Thyroid gland (tissue), 4 donors: Measurements from ENCODE around the gene IQGAP2. TPM values are rescaled to one million over a fixed set of nuclear protein-coding genes. Genes with fewer than 3 reads are reported as not detected.

Source experiments
- DNase-seq, 2 donors: peaks; one replicate each; pipeline ENCODE4 v3.0.0-alpha.2; 2019
- H3K27ac ChIP-seq, 3 donors: fragments of 200-600 bp; sonication (generic); 1 replicate in 2 of 3; 2 replicates in 1 of 3; pipeline ENCODE4 v1.5.1; 2016 to 2019; ENCODE audit warnings: mild to moderate bottlenecking in 1 of 3, moderate library complexity in 1 of 3
- H3K27me3 ChIP-seq: fragments of 200-600 bp; sonication (generic); one replicate; pipeline ENCODE4 v1.5.1; 2019
- H3K36me3 ChIP-seq, 2 donors: fragments of 200-600 bp; sonication (generic); one replicate each; pipeline ENCODE4 v1.5.1; 2016 to 2019
- H3K4me1 ChIP-seq, 2 donors: fragments of 200-600 bp; sonication (generic); one replicate each; pipeline ENCODE4 v1.5.1; 2017 to 2019
- H3K4me3 ChIP-seq, 3 donors: fragments of 200-600 bp; sonication (generic); replicated peaks in 1 of 3; 1 replicate in 2 of 3; 2 replicates in 1 of 3; pipeline ENCODE4 v1.5.1; 2016; ENCODE audit warnings: mild to moderate bottlenecking in 1 of 3
- H3K9me3 ChIP-seq: fragments of 200-600 bp; sonication (generic); one replicate; pipeline ENCODE4 v1.5.1; 2017
- CTCF ChIP-seq, 6 experiments: fragments of 200-600 bp in 3 of 6; fragments of 450-650 bp in 3 of 6; sonication (generic) in 3 of 6; IDR thresholded peaks; one replicate each; pipeline ENCODE4 v1.5.1; 2016 to 2019; ENCODE audit warnings: antibody characterized with exemption in 6 of 6, mild to moderate bottlenecking in 2 of 6, inconsistent platforms in 1 of 6, moderate library complexity in 1 of 6
- POLR2A ChIP-seq, 2 donors: fragments of 450-650 bp; IDR thresholded peaks; one replicate each; pipeline ENCODE4 v1.6.1; 2017; ENCODE audit warnings: antibody characterized with exemption in 2 of 2, mild to moderate bottlenecking in 2 of 2, moderate library complexity in 1 of 2
- WGBS, 2 donors: methylation state at CpG; one replicate each; pipeline ENCODE4 v1.1.5; 2017; 5-methylcytosine and 5-hydroxymethylcytosine counted together
- intact Hi-C: fragments of 100-400 bp; cut with DNase I; formaldehyde crosslinking; loops from one replicate; pipeline ENCODE4 v1.15.1; 2023
- total RNA-seq, 4 donors: library from RNA; depleted of rRNA; stranded (reverse); fragments of >200 nt; gene quantifications; one replicate each; pipeline ENCODE4 v1.2.3, GENCODE V29; 2016

IQGAP2 gene
- total RNA-seq, 4 donors from 2014 or later, result 55.1 to 85.5 (median 64.0) TPM

DNA sequence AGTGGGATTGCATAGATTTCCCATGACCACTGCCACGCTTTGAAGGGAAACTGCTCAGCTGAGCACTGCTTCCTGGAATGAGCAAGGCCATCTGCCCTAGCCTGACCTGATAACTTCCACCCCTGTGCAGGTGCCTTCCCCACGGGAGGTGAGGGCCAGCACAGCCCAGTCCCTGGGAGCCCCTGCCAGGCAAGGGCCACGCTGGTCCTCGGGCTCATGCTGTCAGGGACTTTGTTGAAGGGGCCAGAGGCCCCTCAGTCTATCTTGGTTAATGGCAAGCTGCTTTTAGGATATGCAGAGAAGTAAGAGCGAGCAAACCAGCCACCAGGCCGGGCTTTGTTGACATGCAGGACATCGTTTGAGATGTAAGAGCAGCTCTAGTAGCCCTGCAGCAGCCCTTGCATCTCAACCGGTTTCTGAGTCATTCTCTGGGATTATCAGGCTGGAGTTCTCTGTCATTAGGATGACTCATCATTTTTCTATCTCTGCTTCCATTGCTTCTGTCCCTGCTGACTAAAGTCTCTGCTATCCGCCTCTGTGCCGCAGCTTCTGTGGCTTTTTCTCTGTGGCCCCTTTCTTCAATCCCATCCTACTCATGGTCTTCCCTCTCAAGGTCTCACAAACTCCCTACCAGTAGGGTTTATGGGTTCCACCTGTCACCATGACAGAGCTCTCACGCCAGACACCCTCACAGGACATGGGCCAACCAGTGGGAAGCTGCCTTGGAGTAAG is 30.6 kb upstream of the IQGAP2 start:
- WGBS, 2 donors, result 75 to 85% methylated on average over 11 of the region's 11 CpGs
- H3K36me3 ChIP-seq, result no peaks in the 10 kb centered on the region
- H3K9me3 ChIP-seq, result no peaks in the 10 kb centered on the region
- H3K27ac ChIP-seq, result no peak overlapping the region
- H3K4me3 ChIP-seq, result no peak overlapping the region
- no peaks in the 10 kb centered on the region for H3K27me3 ChIP-seq
- intact Hi-C loops, result no loop called here
- peaks cover 4 to 7% of the 10 kb centered on the region in 2 donors for H3K4me1 ChIP-seq
- no peak for TF ChIP-seq POLR2A (IDR thresholded peaks at IDR 0.05)
- no peak for TF ChIP-seq CTCF (IDR thresholded peaks at IDR 0.05)
- DNase-seq, result no peak

DNA sequence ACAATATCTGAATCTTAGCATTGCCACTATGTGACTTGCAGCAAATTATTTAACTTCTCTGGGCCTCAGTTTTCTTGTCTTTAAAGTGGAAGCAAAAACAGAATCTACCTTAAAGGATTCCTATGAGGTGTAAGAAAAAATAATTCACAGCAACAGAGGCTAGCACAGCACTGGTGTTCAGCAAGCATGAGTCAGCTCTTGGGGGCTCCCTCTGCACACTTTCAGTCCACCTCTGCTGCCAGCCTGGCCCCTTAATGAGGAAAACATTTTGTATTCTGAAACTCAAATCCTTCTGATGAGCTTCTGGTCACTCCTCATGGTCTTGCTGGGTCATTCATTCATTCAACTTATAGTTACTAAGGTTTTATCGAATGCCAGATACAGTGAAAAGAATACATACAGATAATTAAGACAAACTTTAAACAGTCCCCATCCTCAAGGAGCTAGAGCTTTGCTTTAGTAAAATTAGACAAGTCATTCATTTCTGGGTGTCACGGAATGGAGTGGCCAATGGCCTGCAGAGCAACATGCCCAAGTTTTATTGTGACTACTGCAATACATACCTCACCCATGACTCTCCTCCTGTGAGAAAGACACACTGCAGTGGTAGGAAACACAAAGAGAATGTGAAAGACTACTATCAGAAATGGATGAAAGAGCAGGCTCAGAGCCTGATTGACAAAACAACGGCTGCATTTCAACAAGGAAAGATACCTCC is 26.8 kb upstream of the IQGAP2 start:
- Histone ChIP-seq H3K4me1 (peaks cover 4 to 7% of the 10 kb centered on the region in 2 donors), H3K4me3 (no peak overlapping the region), H3K9me3 (no peaks in the 10 kb centered on the region), H3K27me3 (no peaks in the 10 kb centered on the region), H3K27ac (no peak overlapping the region), H3K36me3 (no peaks in the 10 kb centered on the region)
- TF ChIP-seq CTCF (IDR thresholded peaks at IDR 0.05) (no peak), POLR2A (IDR thresholded peaks at IDR 0.05) (no peak)
- DNase-seq, result no peak
- intact Hi-C loops, result no loop called here
- WGBS, 2 donors, result 93 to 95% methylated on average over 3 of the region's 3 CpGs

- H3K27me3 ChIP-seq, result no peaks in the 10 kb centered on the region
- 88 to 89% methylated on average over 3 of the region's 3 CpGs for WGBS, 2 donors
- intact Hi-C loops, result no loop called here
Observed at GRCh38 chr5:76376866-76377230, 26.2 kb upstream of the IQGAP2 start.

DNA sequence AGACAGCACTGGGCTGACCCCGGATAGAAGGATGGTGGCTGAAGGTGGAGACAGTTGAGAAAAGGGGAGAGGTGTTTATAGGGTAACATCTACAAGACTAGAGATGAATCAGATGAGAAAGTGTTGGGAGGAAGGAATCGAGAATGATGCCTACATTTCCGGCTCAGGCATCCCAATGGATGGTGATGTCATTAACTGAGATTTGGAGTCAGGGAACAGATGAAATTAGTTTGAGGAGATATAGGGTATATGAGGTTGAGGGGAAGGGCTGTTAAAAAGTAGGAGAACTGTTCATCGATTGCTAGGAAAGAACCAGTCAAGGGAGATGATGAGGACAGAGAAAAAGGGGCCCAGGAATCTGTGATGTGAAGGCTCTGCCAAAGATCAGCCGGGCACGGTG is 24.7 kb upstream of the IQGAP2 start:
- intact Hi-C loops, result no loop called here
- WGBS, 2 donors, result 93 to 96% methylated on average over 6 of the region's 6 CpGs
- no peak overlapping the region for H3K4me3 ChIP-seq

More at GRCh38 chr5:76376866-76377230, 26.2 kb upstream of the IQGAP2 start:
- Histone ChIP-seq H3K4me1 (peaks cover 4 to 7% of the 10 kb centered on the region in 2 donors), H3K4me3 (no peak overlapping the region), H3K36me3 (no peaks in the 10 kb centered on the region), H3K9me3 (no peaks in the 10 kb centered on the region), H3K27ac (no peak overlapping the region)
- TF ChIP-seq POLR2A (IDR thresholded peaks at IDR 0.05) (no peak), CTCF (IDR thresholded peaks at IDR 0.05) (no peak)
- DNase-seq, result no peak

More for the DNA sequence above, 24.7 kb upstream of the IQGAP2 start:
- TF ChIP-seq POLR2A (IDR thresholded peaks at IDR 0.05), result no peak
- TF ChIP-seq CTCF (IDR thresholded peaks at IDR 0.05), result no peak
- Histone ChIP-seq H3K27me3 (no peaks in the 10 kb centered on the region), H3K36me3 (no peaks in the 10 kb centered on the region), H3K4me1 (no peaks in the 10 kb centered on the region), H3K27ac (no peak overlapping the region), H3K9me3 (no peaks in the 10 kb centered on the region)
- no peak for DNase-seq
